Activated CD8-positive, alpha-beta memory T cell treated with anti-CD3 and anti-CD28 coated beads, Interleukin-2, amount 50 U/mL, for 48 hours (primary cell): ENCODE data around the gene IER5.

Experiments
- DNase-seq: peaks from one replicate; pipeline ENCODE4 v3.0.0-alpha.2; 2020

Gene IER5

GRCh38 chr1:181116819-181117390 is 28.4 kb downstream of the IER5 start:
- DNase-seq: no peak

GRCh38 chr1:181117648-181118449 is 29.3 kb downstream of the IER5 start:
- no peak for DNase-seq

GRCh38 chr1:181119093-181119989 is 30.8 kb downstream of the IER5 start:
- no peak for DNase-seq

- no peak for DNase-seq
Measured at GRCh38 chr1:181120924-181121323, 32.4 kb downstream of the IER5 start.

GRCh38 chr1:181121498-181121897 is 33.0 kb downstream of the IER5 start:
- DNase-seq: no peak

DNA sequence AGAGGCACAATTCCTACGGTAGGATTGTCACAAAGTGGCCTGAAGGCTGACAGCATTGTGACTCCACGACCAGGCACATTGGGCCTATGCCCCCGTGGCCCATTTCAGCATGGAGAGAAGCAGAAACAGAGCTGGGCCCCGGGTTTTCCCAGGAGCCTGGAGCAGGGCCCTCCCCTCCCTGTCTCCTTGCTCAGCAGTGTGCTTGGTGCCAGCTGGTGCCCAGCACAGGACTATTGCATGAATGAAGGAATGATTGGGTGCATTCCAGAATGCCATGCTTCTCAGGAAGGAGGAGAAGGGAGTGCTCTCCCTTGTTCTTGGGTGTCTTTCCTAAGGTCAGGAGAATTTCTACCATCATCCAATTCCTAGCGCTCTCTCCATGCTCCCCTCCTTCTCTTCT is 33.7 kb downstream of the IER5 start:
- no peak for DNase-seq

GRCh38 chr1:181123173-181123572 is 34.7 kb downstream of the IER5 start:
- DNase-seq: no peak

- DNase-seq: no peak
Measured at GRCh38 chr1:181124291-181124751, 35.8 kb downstream of the IER5 start.

DNA sequence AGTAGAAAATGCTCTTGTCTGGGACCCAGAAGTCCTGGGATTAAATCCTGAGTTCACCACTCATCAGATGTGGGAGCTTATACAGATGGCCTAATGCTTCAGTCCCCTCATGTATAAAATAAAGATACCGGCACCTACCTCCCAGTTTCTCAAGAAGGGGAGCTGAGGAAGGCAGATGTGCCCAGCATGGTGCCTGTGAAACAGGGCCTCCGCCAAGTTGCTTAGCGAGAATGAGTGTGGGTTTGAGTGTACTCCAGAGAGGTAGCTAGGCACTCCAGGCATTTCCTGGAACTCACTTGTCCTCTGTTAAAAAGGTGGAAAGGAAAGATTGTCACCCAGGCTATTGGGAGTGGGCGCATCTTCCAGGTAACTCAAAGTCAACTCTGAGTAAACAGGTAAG is 37.8 kb downstream of the IER5 start:
- no peak for DNase-seq

DNA sequence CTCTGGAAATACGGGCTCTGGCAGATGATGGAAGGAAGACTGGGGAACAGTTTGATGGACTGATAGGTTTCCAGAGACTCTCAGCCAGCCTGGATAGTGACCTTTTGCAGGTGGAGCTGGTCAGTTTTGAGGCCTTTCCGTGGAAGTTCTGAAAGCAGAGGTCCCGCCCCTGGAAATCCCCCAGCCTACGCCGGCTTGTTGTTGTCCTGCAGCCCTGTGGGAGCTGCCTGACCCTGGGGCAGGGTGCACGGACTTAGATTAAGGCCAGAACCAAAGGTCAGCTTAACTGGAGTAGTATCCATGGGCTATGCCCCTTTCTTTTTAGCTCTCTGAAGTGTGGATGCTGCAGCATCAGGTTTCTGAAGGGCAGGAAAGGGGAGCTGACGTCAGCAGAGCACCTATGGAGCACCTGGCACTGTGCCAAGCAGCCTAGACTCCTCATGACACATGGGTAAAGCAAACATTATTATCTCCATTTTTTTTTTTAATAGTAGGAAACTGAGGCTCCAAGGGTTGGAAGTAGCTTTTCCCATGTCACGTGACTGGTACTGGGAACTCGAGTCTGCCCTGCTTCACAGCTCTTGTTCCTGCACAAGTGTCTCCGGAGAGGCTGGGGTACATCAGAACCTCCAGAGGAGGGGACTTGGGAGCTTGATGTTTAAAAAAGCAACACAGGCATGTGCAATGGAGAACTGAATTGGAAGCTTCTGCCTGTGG is 38.5 kb downstream of the IER5 start:
- DNase-seq: no peak

GRCh38 chr1:181127898-181128453 is 39.5 kb downstream of the IER5 start:
- no peak for DNase-seq

DNA sequence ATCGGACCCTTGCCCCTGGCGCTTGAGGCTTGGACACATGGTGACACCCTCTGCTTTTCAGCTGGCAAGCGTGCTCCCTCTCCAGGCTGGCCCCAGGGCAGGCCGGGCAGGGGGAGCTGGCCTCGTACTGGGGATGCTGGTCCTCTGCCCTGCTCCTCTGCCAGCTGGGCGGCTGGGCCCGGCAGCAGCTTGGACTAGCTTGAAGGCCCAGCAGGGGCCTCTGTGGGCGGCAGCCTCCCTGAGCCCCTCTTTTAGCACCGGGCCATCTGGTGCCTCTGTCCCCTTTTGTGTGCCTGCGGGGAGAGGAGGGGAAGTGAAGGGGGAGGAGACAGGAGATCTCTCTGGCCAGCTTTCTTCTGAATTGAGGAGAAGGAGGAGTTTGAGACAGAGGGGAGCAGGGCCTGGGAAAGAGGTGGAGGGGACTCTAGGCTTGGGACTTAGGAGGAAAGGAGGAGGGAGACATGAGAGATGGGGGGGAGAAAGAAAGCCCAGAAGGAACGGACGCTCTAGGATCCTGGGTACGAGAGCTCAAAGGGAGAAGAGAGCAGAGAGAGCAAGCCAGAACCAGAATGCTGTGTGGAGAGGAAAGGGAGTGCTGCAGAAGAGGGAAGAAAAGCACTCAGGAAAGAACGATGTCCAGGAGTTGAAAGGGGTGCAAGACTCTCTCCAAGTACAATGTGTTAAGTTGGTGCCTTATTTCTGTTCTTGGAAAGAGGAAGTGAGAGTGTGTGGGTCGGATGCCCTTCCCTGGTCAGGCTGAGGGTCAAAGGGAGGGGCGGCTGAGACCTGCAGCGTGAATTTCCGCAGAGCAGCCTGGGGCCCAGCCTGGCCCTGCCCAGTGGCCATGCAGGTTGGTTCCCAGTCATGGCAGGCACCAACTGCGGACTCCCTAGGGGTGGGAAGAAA is 40.3 kb downstream of the IER5 start:
- no peak for DNase-seq

DNA sequence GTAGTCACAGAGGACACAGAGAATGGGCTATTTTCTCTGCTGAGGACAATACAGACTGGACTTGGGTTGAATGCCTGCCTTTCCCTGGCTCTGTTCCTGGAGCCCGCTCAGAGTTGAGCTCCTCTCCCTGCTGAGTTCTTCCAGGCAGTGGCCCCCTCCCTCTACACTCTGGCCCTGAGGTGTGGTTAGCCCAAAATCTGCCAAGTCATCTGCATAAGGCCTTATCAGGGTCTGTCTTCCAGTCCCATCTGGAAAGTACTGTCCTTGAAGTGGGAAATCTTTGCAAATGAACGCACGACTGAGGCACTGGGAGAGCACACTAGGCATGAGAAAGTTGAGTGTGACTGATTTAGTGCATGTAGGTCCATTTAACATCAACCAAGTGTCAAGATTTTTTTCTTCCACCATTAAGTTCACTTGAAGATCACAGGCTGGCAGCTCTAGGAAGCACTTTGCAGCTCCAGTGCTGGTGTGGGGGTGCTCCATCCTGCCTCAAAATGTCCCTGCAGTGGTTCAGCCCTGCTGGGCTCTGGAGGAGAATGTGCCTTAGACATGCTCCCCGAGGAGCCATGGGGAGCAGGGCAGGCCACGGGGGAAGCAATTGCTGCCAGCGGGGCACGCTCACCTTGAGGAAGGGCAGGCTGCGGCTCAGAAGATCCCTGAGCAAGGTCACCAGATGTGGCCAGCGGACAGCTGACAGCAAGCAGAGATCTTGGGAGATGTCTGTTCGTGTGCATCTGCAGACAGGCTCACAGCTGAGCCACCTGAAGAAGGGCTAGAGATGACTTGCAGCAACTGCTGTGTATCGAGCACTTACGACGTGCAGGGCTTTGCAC is 41.5 kb downstream of the IER5 start:
- no peak for DNase-seq

DNA sequence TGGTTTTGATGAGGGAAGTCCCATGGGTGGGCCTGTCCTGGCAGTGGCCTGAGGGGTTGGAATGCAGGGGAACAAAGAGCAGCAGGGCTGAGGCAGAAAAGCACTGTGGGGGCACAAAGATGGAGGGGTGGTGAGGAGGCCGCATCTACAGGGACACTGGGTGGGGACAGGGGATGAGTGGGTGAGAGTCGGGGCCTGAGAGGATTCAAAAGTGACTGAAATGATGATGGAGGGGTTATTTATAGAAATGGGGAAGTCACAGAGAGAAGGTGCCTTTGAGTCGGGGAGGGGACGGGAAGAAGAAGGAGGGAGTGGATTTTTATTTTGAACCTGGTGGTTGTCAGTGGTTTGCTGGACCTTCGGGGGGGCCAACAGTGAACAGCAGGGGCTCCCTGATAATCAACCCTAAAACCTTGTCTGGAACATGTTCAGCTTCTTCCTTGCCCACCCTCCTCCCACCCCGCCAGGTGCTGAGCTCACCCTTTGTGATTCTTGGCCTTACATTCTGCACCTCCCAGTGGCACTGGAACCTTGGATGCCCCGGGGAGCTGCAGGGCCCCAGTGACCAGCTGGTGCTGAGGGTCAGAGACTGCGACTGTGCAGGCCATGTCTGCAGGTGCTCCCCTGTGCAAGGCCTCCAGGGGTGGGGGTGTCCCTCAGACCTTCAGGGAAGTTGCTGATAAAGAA is 42.9 kb downstream of the IER5 start:
- DNase-seq: no peak

DNA sequence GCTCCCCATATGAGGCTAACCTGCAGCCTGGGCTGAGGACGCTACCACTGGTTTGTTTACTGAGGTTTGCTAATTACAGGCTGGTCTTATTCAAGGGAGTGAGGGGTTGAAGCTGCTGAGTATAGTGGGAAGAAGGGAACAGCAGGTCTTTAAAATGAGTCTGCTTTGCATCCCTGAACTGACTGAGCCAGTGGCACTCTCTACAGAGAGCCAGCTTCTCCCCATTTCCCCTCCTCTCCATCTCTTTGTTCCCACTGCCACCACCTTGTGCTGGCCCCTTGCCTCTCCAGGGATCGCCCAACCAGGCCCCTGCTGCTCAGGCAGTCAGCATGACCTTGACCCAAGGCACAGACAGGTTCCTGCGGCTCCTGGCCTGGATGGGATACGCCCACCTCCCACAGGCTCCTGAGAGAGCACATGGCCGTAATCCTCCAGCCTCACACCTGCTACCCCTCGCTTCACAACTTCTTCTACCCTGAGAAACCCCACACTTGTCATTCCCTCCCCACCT is 45.0 kb downstream of the IER5 start:
- no peak for DNase-seq

DNA sequence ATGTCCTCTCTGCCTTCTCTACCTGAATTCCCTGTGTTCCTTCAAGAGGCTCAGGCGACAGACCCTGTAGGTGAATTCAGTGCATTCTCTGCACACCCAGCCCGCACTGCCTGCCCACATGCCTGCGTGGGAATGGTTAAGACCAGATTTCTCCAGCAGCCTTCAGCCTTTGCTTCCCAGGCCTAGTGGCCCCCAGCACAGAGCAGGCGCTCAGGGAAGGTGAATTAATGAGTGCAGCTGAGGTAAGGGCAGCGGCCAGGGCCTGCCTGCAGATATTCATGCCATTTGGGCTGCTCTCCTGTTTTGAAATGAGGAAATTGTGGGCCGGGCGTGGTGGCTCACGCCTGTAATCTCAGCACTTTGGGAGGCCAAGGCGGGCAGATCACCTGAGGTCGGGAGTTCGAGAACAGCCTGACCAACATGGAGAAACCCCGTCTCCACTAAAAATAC is 45.5 kb downstream of the IER5 start:
- no peak for DNase-seq

GRCh38 chr1:181134543-181135436 is 46.3 kb downstream of the IER5 start:
- no peak for DNase-seq

DNA sequence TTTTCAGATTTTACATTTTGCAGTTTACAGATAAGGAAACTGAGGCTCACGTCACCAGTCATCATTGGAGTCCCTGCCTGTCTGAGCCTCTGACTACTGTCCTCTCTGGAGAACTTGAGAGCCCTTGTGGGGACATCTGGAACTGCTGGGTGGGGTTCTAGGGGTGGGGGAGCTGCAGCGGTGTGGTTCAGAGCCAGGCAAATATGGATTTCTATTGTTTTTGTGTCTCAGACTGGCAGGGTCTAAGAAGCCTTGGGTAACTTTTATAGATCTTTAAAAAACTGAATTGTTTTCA is 46.9 kb downstream of the IER5 start:
- DNase-seq: no peak
